HepG2 (cell line): Measurements from ENCODE around the gene YAP1. TPM values are rescaled to one million over a fixed set of nuclear protein-coding genes. Genes with fewer than 3 reads are reported as not detected.

ENCODE experiments used
- ATAC-seq: fragments of 200-7000 bp; cut with Tn5 transposase; 3 replicates; pipeline ENCODE4 v1.9.1; 2020; ENCODE audit warnings: mild to moderate bottlenecking, moderate library complexity
- BruUV-seq: library from RNA; stranded (reverse); fragments of 400-500 nt; replicated peaks from 2 replicates; lab custom pipeline; 2021; lab: Mats Ljungman, UMichigan
- CTCF ChIA-PET: fragments of 300-600 bp; formaldehyde crosslinking; extraction: SDS; loops from one replicate; lab custom pipeline; 2021; ENCODE audit warnings: low total read pairs, inconsistent platforms, low intra/inter-chr PET ratio; lab: Yijun Ruan, JAX
- POLR2A ChIA-PET: fragments of 350-600 bp; sonication (Branson Sonifier 250); formaldehyde crosslinking; loops from one replicate; lab custom pipeline; 2020; ENCODE audit warnings: antibody characterized with exemption, inconsistent platforms; lab: Yijun Ruan, JAX
- DNase-seq: peaks from one replicate; pipeline ENCODE4 v3.0.0-alpha.2; 2015; ENCODE audit warnings: low spot score
- FAIRE-seq: peaks from 3 replicates; lab custom pipeline; 2011; peaks lifted over from hg19 to GRCh38; lab: Jason Lieb, UNC
- H2AFZ ChIP-seq: one replicate; pipeline ENCODE4 v1.6.1; 2011; ENCODE audit warnings: low read length, inconsistent platforms
- H3K27ac ChIP-seq: fragments of 300-600 bp; 3 replicates; pipeline ENCODE4 v1.8.0; 2011; ENCODE audit warnings: mixed run types, mild to moderate bottlenecking, mixed read lengths, low read length, inconsistent platforms; ENCODE audit not compliant: insufficient read depth; ENCODE audit errors: extremely low read length
- H3K27me3 ChIP-seq, 2 experiments: fragments of 200-600 bp in 1 of 2; 2 replicates in 1 of 2; 3 replicates in 1 of 2; pipeline versions ENCODE4 v1.6.0 to v1.8.0; 2011; ENCODE audit warnings: low read length in 2 of 2, mild to moderate bottlenecking in 2 of 2, moderate library complexity in 2 of 2, inconsistent platforms in 1 of 2; ENCODE audit not compliant: insufficient read depth in 2 of 2, control insufficient read depth in 1 of 2
- H3K36me3 ChIP-seq, 2 experiments: fragments of 200-600 bp in 1 of 2; replicated peaks in 1 of 2; 2 replicates in 1 of 2; 3 replicates in 1 of 2; pipeline versions ENCODE4 v1.5.1 to v1.8.0; 2011; ENCODE audit warnings: low read length in 2 of 2, inconsistent platforms in 1 of 2; ENCODE audit not compliant: insufficient read depth in 2 of 2, control insufficient read depth in 1 of 2
- H3K4me1 ChIP-seq: 2 replicates; pipeline ENCODE4 v1.5.1; 2012; ENCODE audit warnings: low read length, inconsistent platforms; ENCODE audit not compliant: insufficient read depth
- H3K4me2 ChIP-seq: 2 replicates; pipeline ENCODE4 v1.6.0; 2011; ENCODE audit warnings: low read depth, low read length, inconsistent platforms
- H3K4me3 ChIP-seq, 3 experiments: fragments of 200-600 bp in 1 of 3; sonication (generic), shearing (Covaris generic) in 1 of 3; replicated peaks in 1 of 3; 2 replicates each; pipeline ENCODE4 v1.5.1; 2011 to 2016; ENCODE audit warnings: low read length in 3 of 3, inconsistent platforms in 2 of 3, low read depth in 2 of 3, mild to moderate bottlenecking in 2 of 3, control low read depth in 1 of 3, mixed read lengths in 1 of 3; ENCODE audit not compliant: insufficient read depth in 1 of 3
- H3K79me2 ChIP-seq: one replicate; pipeline ENCODE4 v1.6.1; 2011; ENCODE audit warnings: low read length, inconsistent platforms; ENCODE audit not compliant: insufficient read depth
- H3K9ac ChIP-seq: 2 replicates; pipeline ENCODE4 v1.6.0; 2011; ENCODE audit warnings: mild to moderate bottlenecking, low read depth, low read length, inconsistent platforms; ENCODE audit not compliant: insufficient read depth
- H3K9me3 ChIP-seq: 2 replicates; pipeline ENCODE4 v1.5.1; 2012; ENCODE audit warnings: mild to moderate bottlenecking, low read length
- H4K20me1 ChIP-seq: 2 replicates; pipeline ENCODE4 v1.6.0; 2011; ENCODE audit warnings: inconsistent platforms, mild to moderate bottlenecking, low read length, moderate library complexity; ENCODE audit not compliant: insufficient read depth
- BHLHE40 ChIP-seq: IDR thresholded peaks from 2 replicates; pipeline ENCODE4 v1.6.1; 2011; ENCODE audit warnings: low read length, improper control_type of control experiment
- KMT2A ChIP-seq: sonication (generic); formaldehyde crosslinking; IDR thresholded peaks from 2 replicates; pipeline ENCODE4 v1.4.0; 2020; ENCODE audit warnings: missing genetic modification reagents
- LCORL ChIP-seq, 2 experiments: fragments of 450-650 bp in 1 of 2; sonication (generic) in 1 of 2; formaldehyde crosslinking in 1 of 2; IDR thresholded peaks; 2 replicates each; pipeline versions ENCODE4 v1.5.0 to v1.6.1; 2017 to 2020; ENCODE audit warnings: antibody characterized with exemption in 1 of 2, missing genetic modification reagents in 1 of 2
- MAFF ChIP-seq: IDR thresholded peaks from 2 replicates; pipeline ENCODE4 v1.6.1; 2011; ENCODE audit warnings: low read depth, low read length, improper control_type of control experiment
- MTF1 ChIP-seq: sonication (generic); formaldehyde crosslinking; IDR thresholded peaks from 2 replicates; pipeline ENCODE4 v1.5.0; 2020; ENCODE audit warnings: missing genetic modification reagents
- POLR2AphosphoS5 ChIP-seq: IDR thresholded peaks from 2 replicates; pipeline ENCODE4 v1.6.1; 2012; ENCODE audit warnings: low read depth, low read length
- RBM22 ChIP-seq: fragments of 200-400 bp; formaldehyde crosslinking; optimal IDR thresholded peaks from 2 replicates; pipeline ENCODE3; 2017; ENCODE audit warnings: mild to moderate bottlenecking, low read length, moderate library complexity
- XBP1 ChIP-seq: sonication (generic); formaldehyde crosslinking; IDR thresholded peaks from 2 replicates; pipeline ENCODE4 v1.5.0; 2020; ENCODE audit warnings: missing genetic modification reagents
- ZNF34 ChIP-seq: sonication (generic); formaldehyde crosslinking; IDR thresholded peaks from 2 replicates; pipeline ENCODE4 v1.4.0; 2020; ENCODE audit warnings: mild to moderate bottlenecking, missing genetic modification reagents, borderline replicate concordance
- WGBS: methylation state at CpG from one replicate; pipeline ENCODE4 v1.1.6; 2017; ENCODE audit warnings: low lambda C conversion rate; 5-methylcytosine and 5-hydroxymethylcytosine counted together
- in situ Hi-C: cut with HindIII; loops from 2 replicates; pipeline ENCODE4 v1.10.0; 2017; ENCODE audit warnings: low pct_unique_long_range_greater_than_20kb; ENCODE audit not compliant: extremely low pct_ligation_motif_present
- intact Hi-C: fragments of 100-400 bp; cut with micrococcal nuclease; formaldehyde crosslinking; loops from one replicate; pipeline ENCODE4 v1.10.0; 2022; ENCODE audit not compliant: unreplicated experiment
- polyA plus RNA-seq, 8 experiments: library from polyadenylated mRNA; depleted of rRNA in 3 of 8; stranded (reverse) in 7 of 8; unstranded in 1 of 8; fragments of >200 nt; fragmentation: Illumina TruSeq in 4 of 8; extraction: Trizol in 4 of 8; gene quantifications; 2 replicates each; pipeline versions ENCODE4 v1.2.1 to v1.2.3, GENCODE V29; 2011 to 2016; ENCODE audit warnings: low read depth in 4 of 8, missing spikeins in 1 of 8, mixed read lengths in 1 of 8; ENCODE audit not compliant: insufficient read depth in 1 of 8
- total RNA-seq, 5 experiments: library from RNA; depleted of rRNA; stranded (reverse); fragments of >200 nt; fragmentation: Illumina TruSeq; extraction: Trizol; gene quantifications; 2 replicates each; pipeline ENCODE4 v1.2.3, GENCODE V29; 2016; ENCODE audit warnings: low read depth in 1 of 5
- TF ChIP-seq, protein P1 (sequence below): fragments of 450-650 bp; IDR thresholded peaks from 2 replicates; pipeline ENCODE4 v1.6.1; 2017; ENCODE audit warnings: mild to moderate bottlenecking
- TF ChIP-seq, protein P2 (sequence below): sonication (generic); formaldehyde crosslinking; IDR thresholded peaks from 2 replicates; pipeline ENCODE4 v1.9.0; 2021; ENCODE audit warnings: missing genetic modification reagents, mild to moderate bottlenecking, borderline replicate concordance
- TF ChIP-seq, protein P3 (sequence below): sonication (generic); formaldehyde crosslinking; IDR thresholded peaks from 2 replicates; pipeline ENCODE4 v1.8.0; 2022; ENCODE audit warnings: missing genetic modification reagents, low read depth, mild to moderate bottlenecking, borderline replicate concordance
- TF ChIP-seq, protein P4 (sequence below): sonication (generic); formaldehyde crosslinking; IDR thresholded peaks from 2 replicates; pipeline ENCODE4 v1.4.0; 2020; ENCODE audit warnings: missing genetic modification reagents, borderline replicate concordance

Gene YAP1
- total and polyA plus RNA-seq, 2 of the 13 experiments (the other 11 are each of a cell fraction or from before 2014, with no cell fraction given), result 59.5 to 91.0 TPM

DNA sequence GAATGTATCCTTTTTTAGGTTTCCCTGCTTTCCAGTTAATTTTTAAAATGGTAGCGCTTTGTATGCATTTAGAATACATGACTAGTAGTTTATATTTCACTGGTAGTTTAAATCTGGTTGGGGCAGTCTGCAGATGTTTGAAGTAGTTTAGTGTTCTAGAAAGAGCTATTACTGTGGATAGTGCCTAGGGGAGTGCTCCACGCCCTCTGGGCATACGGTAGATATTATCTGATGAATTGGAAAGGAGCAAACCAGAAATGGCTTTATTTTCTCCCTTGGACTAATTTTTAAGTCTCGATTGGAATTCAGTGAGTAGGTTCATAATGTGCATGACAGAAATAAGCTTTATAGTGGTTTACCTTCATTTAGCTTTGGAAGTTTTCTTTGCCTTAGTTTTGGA is 120.7 kb downstream of the YAP1 start (continued):
- TF ChIP-seq, protein P1, sequence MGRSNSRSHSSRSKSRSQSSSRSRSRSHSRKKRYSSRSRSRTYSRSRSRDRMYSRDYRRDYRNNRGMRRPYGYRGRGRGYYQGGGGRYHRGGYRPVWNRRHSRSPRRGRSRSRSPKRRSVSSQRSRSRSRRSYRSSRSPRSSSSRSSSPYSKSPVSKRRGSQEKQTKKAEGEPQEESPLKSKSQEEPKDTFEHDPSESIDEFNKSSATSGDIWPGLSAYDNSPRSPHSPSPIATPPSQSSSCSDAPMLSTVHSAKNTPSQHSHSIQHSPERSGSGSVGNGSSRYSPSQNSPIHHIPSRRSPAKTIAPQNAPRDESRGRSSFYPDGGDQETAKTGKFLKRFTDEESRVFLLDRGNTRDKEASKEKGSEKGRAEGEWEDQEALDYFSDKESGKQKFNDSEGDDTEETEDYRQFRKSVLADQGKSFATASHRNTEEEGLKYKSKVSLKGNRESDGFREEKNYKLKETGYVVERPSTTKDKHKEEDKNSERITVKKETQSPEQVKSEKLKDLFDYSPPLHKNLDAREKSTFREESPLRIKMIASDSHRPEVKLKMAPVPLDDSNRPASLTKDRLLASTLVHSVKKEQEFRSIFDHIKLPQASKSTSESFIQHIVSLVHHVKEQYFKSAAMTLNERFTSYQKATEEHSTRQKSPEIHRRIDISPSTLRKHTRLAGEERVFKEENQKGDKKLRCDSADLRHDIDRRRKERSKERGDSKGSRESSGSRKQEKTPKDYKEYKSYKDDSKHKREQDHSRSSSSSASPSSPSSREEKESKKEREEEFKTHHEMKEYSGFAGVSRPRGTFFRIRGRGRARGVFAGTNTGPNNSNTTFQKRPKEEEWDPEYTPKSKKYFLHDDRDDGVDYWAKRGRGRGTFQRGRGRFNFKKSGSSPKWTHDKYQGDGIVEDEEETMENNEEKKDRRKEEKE, result no peak
- TF ChIP-seq MTF1 (CRISPR knock-in tag) (no peak), KMT2A (CRISPR knock-in tag) (no peak), MAFF (no peak), XBP1 (no peak)
- TF ChIP-seq, protein P2, sequence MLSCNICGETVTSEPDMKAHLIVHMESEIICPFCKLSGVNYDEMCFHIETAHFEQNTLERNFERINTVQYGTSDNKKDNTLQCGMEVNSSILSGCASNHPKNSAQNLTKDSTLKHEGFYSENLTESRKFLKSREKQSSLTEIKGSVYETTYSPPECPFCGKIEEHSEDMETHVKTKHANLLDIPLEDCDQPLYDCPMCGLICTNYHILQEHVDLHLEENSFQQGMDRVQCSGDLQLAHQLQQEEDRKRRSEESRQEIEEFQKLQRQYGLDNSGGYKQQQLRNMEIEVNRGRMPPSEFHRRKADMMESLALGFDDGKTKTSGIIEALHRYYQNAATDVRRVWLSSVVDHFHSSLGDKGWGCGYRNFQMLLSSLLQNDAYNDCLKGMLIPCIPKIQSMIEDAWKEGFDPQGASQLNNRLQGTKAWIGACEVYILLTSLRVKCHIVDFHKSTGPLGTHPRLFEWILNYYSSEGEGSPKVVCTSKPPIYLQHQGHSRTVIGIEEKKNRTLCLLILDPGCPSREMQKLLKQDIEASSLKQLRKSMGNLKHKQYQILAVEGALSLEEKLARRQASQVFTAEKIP, result no peak
- TF ChIP-seq, protein P3, sequence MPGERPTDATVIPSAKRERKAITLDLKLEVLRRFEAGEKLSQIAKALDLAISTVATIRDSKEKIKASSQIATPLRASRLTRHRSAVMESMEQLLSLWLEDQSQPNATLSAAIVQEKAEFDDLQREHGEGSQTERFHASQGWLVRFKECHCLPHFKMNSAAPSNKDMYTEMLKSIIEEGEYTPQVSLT (CRISPR knock-in tag), result no peak

DNA sequence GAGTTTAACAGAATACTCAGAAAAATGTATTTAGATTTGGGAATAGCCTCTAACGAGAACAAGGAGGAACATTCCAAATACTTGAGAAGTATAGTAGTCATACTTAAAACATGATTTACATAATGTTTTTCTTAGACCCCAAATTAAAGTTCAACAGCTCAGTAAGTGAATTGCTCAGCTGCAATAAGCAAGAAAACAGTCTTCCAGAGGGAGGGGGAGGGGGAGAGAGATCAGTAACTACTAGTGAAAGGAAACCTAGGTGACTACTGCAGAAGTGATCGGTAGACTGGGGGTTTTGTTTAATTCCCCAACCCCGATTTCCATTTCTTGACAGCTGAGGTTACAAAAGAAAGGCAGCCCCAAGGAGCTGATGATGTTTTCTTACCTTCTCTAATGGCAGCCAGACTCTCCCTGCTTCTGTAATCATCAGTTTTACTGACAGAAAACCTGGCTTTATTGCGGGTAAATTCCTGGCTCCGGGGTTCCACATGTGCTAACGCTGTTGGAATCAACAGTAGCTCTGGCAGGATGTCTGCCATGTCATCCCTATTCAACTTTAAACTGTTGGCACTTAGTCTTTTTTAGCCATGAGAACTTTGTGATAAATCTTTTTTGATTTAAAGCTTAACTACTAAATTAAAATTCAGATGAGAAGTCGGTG is 124.7 kb downstream of the YAP1 start:
- no peak overlapping the region for H3K4me2 ChIP-seq
- no peak for DNase-seq
- TF ChIP-seq RBM22, result peak; percentile 90
- TF ChIP-seq LCORL (IDR thresholded peaks at IDR 0.05), result no peak
- no peak for TF ChIP-seq LCORL (CRISPR knock-in tag; IDR thresholded peaks at IDR 0.05)
- TF ChIP-seq, protein P4, sequence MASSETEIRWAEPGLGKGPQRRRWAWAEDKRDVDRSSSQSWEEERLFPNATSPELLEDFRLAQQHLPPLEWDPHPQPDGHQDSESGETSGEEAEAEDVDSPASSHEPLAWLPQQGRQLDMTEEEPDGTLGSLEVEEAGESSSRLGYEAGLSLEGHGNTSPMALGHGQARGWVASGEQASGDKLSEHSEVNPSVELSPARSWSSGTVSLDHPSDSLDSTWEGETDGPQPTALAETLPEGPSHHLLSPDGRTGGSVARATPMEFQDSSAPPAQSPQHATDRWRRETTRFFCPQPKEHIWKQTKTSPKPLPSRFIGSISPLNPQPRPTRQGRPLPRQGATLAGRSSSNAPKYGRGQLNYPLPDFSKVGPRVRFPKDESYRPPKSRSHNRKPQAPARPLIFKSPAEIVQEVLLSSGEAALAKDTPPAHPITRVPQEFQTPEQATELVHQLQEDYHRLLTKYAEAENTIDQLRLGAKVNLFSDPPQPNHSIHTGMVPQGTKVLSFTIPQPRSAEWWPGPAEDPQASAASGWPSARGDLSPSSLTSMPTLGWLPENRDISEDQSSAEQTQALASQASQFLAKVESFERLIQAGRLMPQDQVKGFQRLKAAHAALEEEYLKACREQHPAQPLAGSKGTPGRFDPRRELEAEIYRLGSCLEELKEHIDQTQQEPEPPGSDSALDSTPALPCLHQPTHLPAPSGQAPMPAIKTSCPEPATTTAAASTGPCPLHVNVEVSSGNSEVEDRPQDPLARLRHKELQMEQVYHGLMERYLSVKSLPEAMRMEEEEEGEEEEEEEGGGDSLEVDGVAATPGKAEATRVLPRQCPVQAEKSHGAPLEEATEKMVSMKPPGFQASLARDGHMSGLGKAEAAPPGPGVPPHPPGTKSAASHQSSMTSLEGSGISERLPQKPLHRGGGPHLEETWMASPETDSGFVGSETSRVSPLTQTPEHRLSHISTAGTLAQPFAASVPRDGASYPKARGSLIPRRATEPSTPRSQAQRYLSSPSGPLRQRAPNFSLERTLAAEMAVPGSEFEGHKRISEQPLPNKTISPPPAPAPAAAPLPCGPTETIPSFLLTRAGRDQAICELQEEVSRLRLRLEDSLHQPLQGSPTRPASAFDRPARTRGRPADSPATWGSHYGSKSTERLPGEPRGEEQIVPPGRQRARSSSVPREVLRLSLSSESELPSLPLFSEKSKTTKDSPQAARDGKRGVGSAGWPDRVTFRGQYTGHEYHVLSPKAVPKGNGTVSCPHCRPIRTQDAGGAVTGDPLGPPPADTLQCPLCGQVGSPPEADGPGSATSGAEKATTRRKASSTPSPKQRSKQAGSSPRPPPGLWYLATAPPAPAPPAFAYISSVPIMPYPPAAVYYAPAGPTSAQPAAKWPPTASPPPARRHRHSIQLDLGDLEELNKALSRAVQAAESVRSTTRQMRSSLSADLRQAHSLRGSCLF (CRISPR knock-in tag), result no peak
- no peak for TF ChIP-seq ZNF34
- TF ChIP-seq POLR2AphosphoS5, result 0 out of 2 replicates have a peak, but pooled peaks have one; percentile 28
- no peak for TF ChIP-seq BHLHE40
- TF ChIP-seq, all 625 proteins: peak for 2
- in situ Hi-C loops (no loop called here), intact Hi-C loops (no loop called here)
- Histone ChIP-seq H3K4me3 (no peak overlapping the region), H3K79me2 (no peaks in the 10 kb centered on the region), H3K27ac (peak overlapping the region; percentile 2), H4K20me1 (no peaks in the 10 kb centered on the region), H3K36me3 (peaks cover 2 to 17% of the 10 kb centered on the region in 2 experiments; a peak in 1 of 5 replicates), H3K9ac (no peak overlapping the region), H3K27me3 (no peaks in the 10 kb centered on the region), H3K4me1 (peaks cover 34% of the 10 kb centered on the region), H2AFZ (no peak overlapping the region), H3K9me3 (no peaks in the 10 kb centered on the region)
- POLR2A ChIA-PET, result no interaction called here
- no peak for ATAC-seq
- CTCF ChIA-PET, result no interaction called here
- FAIRE-seq, result no peak
- no TSS peak for BruUV-seq
- 96% methylated on average over 7 of the region's 7 CpGs for WGBS
